ENCODE data around the gene ADAR. TPM values are rescaled to one million over a fixed set of nuclear protein-coding genes. Genes with fewer than 3 reads are reported as not detected.

ADAR gene
- total and polyA plus RNA-seq, 2 of the 8 experiments (the other 6 are each of a cell fraction or from before 2014, with no cell fraction given) = 125 to 242 TPM

GRCh38 chr1:154550657-154551056 is 57.3 kb downstream of the ADAR start:
- Histone ChIP-seq H2BK5ac (ENCODE audit: low read depth, low read length) (no peak overlapping the region), H2BK120ac (replicated peaks; ENCODE audit: low read depth, low read length) (no peak overlapping the region), H4K8ac (ENCODE audit: extremely low read depth, insufficient read depth, low read length) (no peak overlapping the region), H3K9me3 (ENCODE audit: insufficient read depth in 2 of 2, low read depth in 1 of 2, low read length in 1 of 2) (no peaks in the 10 kb centered on the region), H3K4me2 (ENCODE audit: insufficient read depth in 1 of 2, low read depth in 2 of 2, low read length in 2 of 2) (no peak overlapping the region), H3K79me1 (ENCODE audit: low read depth, low read length) (no peaks in the 10 kb centered on the region; the same call in 1 of the 2 replicates), H2AK5ac (ENCODE audit: low read depth, low read length) (no peak overlapping the region), H3K18ac (ENCODE audit: extremely low read depth, low read length) (no peak overlapping the region), H3K79me2 (ENCODE audit: control insufficient read depth in 1 of 2, insufficient read depth in 2 of 2, low read length in 2 of 2) (peaks cover 0 to 6% of the 10 kb centered on the region in 2 experiments; a peak in 1 of 4 replicates), H3K4me1 (replicated peaks in 1 of 4; ENCODE audit: control insufficient read depth in 3 of 4, insufficient read depth in 4 of 4, low read length in 3 of 4) (no peaks in the 10 kb centered on the region), H4K91ac (replicated peaks; ENCODE audit: insufficient read length, low read length) (no peak overlapping the region), H3K27ac (ENCODE audit: low read depth, low read length) (no peak overlapping the region), H4K20me1 (replicated peaks in 1 of 2; ENCODE audit: control insufficient read depth in 1 of 2, insufficient read depth in 2 of 2, low read length in 2 of 2) (peaks cover 2 to 14% of the 10 kb centered on the region in 2 experiments), H2BK20ac (ENCODE audit: low read length) (no peak overlapping the region), H3K14ac (ENCODE audit: insufficient read length) (no peak overlapping the region), H3K9ac (replicated peaks in 1 of 4; ENCODE audit: extremely low read depth in 1 of 4, low read depth in 3 of 4, low read length in 3 of 4) (no peak overlapping the region), H2BK12ac (ENCODE audit: low read depth, low read length) (no peak overlapping the region), H3K56ac (replicated peaks; ENCODE audit: insufficient read length, low read depth, low read length) (no peak overlapping the region), H3K23ac (ENCODE audit: insufficient read length) (no peak overlapping the region), H3K23me2 (ENCODE audit: low read depth, low read length) (no peaks in the 10 kb centered on the region), H3K36me3 (ENCODE audit: control insufficient read depth in 2 of 4, insufficient read depth in 4 of 4, low read length in 3 of 4) (peaks cover 34 to 70% (median 57%) of the 10 kb centered on the region in 4 experiments), H4K5ac (ENCODE audit: insufficient read length, low read depth, low read length) (no peak overlapping the region), H2BK15ac (ENCODE audit: low read length) (no peak overlapping the region), H3K4ac (replicated peaks; ENCODE audit: insufficient read length, low read depth, low read length) (no peak overlapping the region), H3K4me3 (ENCODE audit: extremely low read depth in 1 of 4, insufficient read depth in 2 of 4, low read depth in 3 of 4, low read length in 4 of 4) (no peak overlapping the region), H2AFZ (ENCODE audit: low read length) (no peak overlapping the region), H3K27me3 (replicated peaks in 1 of 4; ENCODE audit: control insufficient read depth in 3 of 4, extremely low read depth in 1 of 4, insufficient read depth in 3 of 4, low read length in 3 of 4) (no peaks in the 10 kb centered on the region)
- ChIA-PET POLR2A (ENCODE audit: partially characterized antibody) (interaction anchor here (0.7 kb wide), 1 partner anchor 224 kb away, joined by 4 read pairs; no protein-coding TSS in a partner anchor), CTCF (ENCODE audit: partially characterized antibody) (interaction anchor here (0.6 to 2.2 kb wide), 4 partner anchors 15 to 79 kb away, joined by 3 to 9 read pairs (median 3); no protein-coding TSS in a partner anchor)
- 81% methylated on average over 6 of the region's 6 CpGs; no CpG with 5 or more reads in 1 of the 2 experiments for WGBS, 2 experiments (ENCODE audit: extremely low coverage in 1 of 2, insufficient coverage in 1 of 2, insufficient read length in 1 of 2, insufficient replicate concordance in 2 of 2, low coverage in 1 of 2, low lambda C conversion rate in 2 of 2, missing lambda C conversion rate in 1 of 2)
- FAIRE-seq (no peak), DNase-seq (ENCODE audit: low read depth in 1 of 2, low spot score in 2 of 2) (no peak)
- TF ChIP-seq RNF2 (IDR thresholded peaks at IDR 0.05; ENCODE audit: borderline replicate concordance, low read depth, low read length, missing control alignments, poor library complexity, severe bottlenecking) (no peak), EZH2 (IDR thresholded peaks at IDR 0.05; ENCODE audit: low read depth, low read length, severe bottlenecking) (no peak), ATF2 (IDR thresholded peaks at IDR 0.05; ENCODE audit: low read length) (no peak), HDAC6 (IDR thresholded peaks at IDR 0.05; ENCODE audit: low read depth, low read length) (no peak), SP4 (IDR thresholded peaks at IDR 0.05; ENCODE audit: low read length) (no peak), NANOG (IDR thresholded peaks at IDR 0.05; ENCODE audit: insufficient read depth, low read depth, low read length, poor library complexity, severe bottlenecking) (no peak)
